Large intestine (tissue), 3 donors: Measurements from ENCODE around the gene ZNF69. TPM values are rescaled to one million over a fixed set of nuclear protein-coding genes. Genes with fewer than 3 reads are reported as not detected.
"Not testable (repeated sequence)": the region's sequence is repeated elsewhere in the genome, so short reads cannot be mapped to it uniquely, and the experiment has no call there.

Experiments used
- DNase-seq, 2 donors: peaks; one replicate each; pipeline versions ENCODE4 v3.0.0 to v3.0.0-alpha.2; 2013
- H3K27ac ChIP-seq: one replicate; pipeline ENCODE4 v1.5.1; 2013; ENCODE audit warnings: low read length
- H3K27me3 ChIP-seq: 2 replicates; pipeline ENCODE4 v1.6.1; 2013; ENCODE audit warnings: low read length; ENCODE audit not compliant: control insufficient read depth, insufficient read depth
- H3K36me3 ChIP-seq: 2 replicates; pipeline ENCODE4 v1.6.1; 2013; ENCODE audit warnings: low read length; ENCODE audit not compliant: control insufficient read depth, insufficient read depth
- H3K4me1 ChIP-seq: one replicate; pipeline ENCODE4 v1.6.1; 2013; ENCODE audit warnings: low read length; ENCODE audit not compliant: control insufficient read depth, insufficient read depth
- H3K4me3 ChIP-seq: one replicate; pipeline ENCODE4 v1.5.1; 2013; ENCODE audit warnings: low read length
- H3K9me3 ChIP-seq: one replicate; pipeline ENCODE4 v1.6.1; 2013; ENCODE audit warnings: mild to moderate bottlenecking, low read depth, low read length, moderate library complexity; ENCODE audit not compliant: control insufficient read depth
- WGBS: methylation state at CpG from one replicate; pipeline ENCODE4 v1.1.5; 2013; ENCODE audit warnings: low lambda C conversion rate; ENCODE audit not compliant: insufficient coverage; 5-methylcytosine and 5-hydroxymethylcytosine counted together
- polyA plus RNA-seq: library from polyadenylated mRNA; unstranded; fragments of 120-200 nt; gene quantifications from one replicate; pipeline ENCODE4 v1.2.1, GENCODE V29; 2013

ZNF69 gene
- polyA plus RNA-seq, 1 donor, result 28.3 TPM

DNA sequence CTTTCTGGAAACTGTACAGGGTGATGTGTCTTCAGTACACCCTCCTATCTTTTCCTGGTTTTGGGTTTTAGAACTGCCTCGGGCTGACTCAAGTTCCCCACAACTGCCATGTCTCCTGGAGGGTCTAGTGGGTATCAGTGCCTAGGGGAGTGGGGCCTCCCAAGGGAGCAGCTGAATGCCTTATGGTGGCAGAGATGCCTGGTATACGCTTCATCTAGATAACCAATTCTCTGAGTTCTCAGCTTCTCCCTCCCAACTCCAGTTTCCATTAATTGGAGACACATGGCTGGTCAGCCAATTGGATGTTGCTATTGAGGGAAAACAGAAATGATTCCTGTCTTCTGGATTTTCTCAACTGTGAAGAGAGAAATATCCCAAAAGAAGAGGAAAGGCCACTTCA lies 26.3 kb upstream of the ZNF69 start:
- no peaks in the 10 kb centered on the region for H3K27me3 ChIP-seq
- H3K9me3 ChIP-seq, result peaks cover 15% of the 10 kb centered on the region
- WGBS, result no CpG with 5 or more reads among the region's 2 CpGs
- H3K4me1 ChIP-seq, result peaks cover 12% of the 10 kb centered on the region
- no peak overlapping the region for H3K4me3 ChIP-seq
- H3K27ac ChIP-seq, result no peak overlapping the region
- H3K36me3 ChIP-seq, result peaks cover 2% of the 10 kb centered on the region
- DNase-seq, result no peak

DNA sequence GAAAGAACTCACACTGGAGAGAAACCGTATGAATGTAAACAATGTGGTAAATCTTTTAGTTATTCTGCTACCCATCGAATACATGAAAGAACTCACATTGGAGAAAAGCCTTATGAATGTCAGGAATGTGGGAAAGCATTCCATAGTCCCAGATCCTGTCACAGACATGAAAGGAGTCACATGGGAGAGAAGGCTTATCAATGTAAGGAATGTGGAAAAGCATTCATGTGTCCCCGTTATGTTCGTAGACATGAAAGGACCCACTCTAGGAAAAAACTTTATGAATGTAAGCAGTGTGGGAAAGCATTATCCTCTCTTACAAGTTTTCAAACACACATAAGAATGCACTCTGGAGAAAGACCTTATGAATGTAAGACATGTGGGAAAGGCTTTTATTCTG lies 19.8 kb upstream of the ZNF69 start:
- H3K27ac ChIP-seq, H3K27me3 ChIP-seq, DNase-seq, H3K4me1 ChIP-seq, H3K4me3 ChIP-seq: not testable (repeated sequence)
- Histone ChIP-seq H3K9me3 (peaks cover 30% of the 10 kb centered on the region), H3K36me3 (peaks cover 23% of the 10 kb centered on the region)
- 100% methylated on average over 1 of the region's 4 CpGs for WGBS

DNA sequence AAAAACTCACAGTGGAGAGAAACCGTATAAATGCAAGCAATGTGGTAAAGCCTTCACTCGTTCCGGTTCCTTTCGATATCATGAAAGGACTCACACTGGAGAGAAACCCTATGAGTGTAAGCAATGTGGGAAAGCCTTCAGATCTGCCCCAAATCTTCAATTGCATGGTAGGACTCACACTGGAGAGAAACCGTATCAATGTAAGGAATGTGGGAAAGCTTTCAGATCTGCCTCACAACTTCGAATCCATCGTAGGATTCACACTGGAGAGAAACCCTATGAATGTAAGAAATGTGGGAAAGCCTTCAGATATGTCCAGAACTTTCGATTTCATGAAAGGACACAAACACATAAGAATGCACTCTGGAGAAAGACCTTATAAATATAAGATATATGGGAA lies 19.4 kb upstream of the ZNF69 start:
- H3K27me3 ChIP-seq, result no peaks in the 10 kb centered on the region
- 100% methylated on average over 2 of the region's 8 CpGs for WGBS
- H3K4me1 ChIP-seq, result no peaks in the 10 kb centered on the region
- DNase-seq, result no peak
- H3K9me3 ChIP-seq, result peaks cover 28% of the 10 kb centered on the region
- H3K4me3 ChIP-seq, result no peak overlapping the region
- H3K27ac ChIP-seq, result no peak overlapping the region
- peaks cover 23% of the 10 kb centered on the region for H3K36me3 ChIP-seq

DNA sequence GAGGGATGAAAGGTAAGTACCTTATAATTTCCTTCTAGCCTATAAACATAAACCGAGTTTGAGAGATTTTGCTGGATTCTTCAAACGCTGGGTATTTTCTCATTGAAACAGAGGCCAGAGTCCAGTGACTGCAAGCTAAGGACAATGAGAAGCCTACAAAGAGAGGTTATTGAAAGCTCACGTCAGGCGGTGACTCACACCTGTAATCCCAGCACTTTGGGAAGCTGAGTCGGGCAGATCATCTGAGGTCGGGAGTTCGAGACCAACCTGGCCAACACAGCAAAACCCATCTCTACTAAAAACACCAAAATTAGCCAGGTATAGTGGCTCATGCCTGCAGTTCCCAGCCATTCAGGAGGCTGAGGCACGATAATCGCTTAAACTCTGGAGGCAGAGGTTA lies 15.0 kb upstream of the ZNF69 start:
- no CpG with 5 or more reads among the region's 9 CpGs for WGBS
- DNase-seq, result no peak
- Histone ChIP-seq H3K4me1 (no peaks in the 10 kb centered on the region), H3K4me3 (no peak overlapping the region), H3K27ac (no peak overlapping the region), H3K27me3 (no peaks in the 10 kb centered on the region), H3K36me3 (peaks cover 10% of the 10 kb centered on the region), H3K9me3 (peaks cover 18% of the 10 kb centered on the region)

- H3K27ac ChIP-seq, result no peak overlapping the region
- no peaks in the 10 kb centered on the region for H3K27me3 ChIP-seq
- DNase-seq, result no peak
- WGBS, result no CpG with 5 or more reads among the region's 1 CpG
- H3K9me3 ChIP-seq, result peaks cover 13% of the 10 kb centered on the region
- peaks cover 2% of the 10 kb centered on the region for H3K36me3 ChIP-seq
- H3K4me1 ChIP-seq, result no peaks in the 10 kb centered on the region
- H3K4me3 ChIP-seq, result no peak overlapping the region
These were observed 13.8 kb upstream of the ZNF69 start for GRCh38 chr19:11873762-11874161.

GRCh38 chr19:11879687-11880266 lies 7.8 kb upstream of the ZNF69 start:
- not testable (repeated sequence) for H3K27ac ChIP-seq, H3K4me3 ChIP-seq, H3K27me3 ChIP-seq, H3K4me1 ChIP-seq, DNase-seq, H3K9me3 ChIP-seq, H3K36me3 ChIP-seq
- WGBS, result no CpG with 5 or more reads among the region's 16 CpGs

DNA sequence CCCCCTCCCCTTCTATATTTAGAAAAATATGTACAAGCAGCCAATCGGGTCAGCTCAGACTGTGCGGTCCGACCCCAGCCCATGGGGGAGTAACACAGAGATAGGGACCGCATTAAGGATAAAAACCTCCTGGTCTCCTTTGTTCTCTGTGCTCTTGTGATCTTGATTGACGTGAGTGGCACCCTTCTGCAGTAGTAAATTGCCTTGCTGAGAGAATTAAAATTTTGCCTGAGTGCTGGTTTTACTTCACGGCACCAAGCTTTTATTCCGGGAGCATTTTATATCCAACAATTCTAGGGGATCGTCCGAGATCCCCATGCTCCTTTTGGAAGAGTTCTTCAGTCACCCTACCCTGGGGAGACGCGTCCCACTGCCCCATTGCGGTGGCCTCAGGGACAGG lies 7.0 kb upstream of the ZNF69 start:
- 83% methylated on average over 1 of the region's 12 CpGs for WGBS
- Histone ChIP-seq H3K9me3 (peaks cover 3% of the 10 kb centered on the region), H3K4me3 (no peak overlapping the region), H3K27ac (no peak overlapping the region), H3K36me3 (no peaks in the 10 kb centered on the region), H3K4me1 (no peaks in the 10 kb centered on the region), H3K27me3 (no peaks in the 10 kb centered on the region)
- DNase-seq, result no peak

DNA sequence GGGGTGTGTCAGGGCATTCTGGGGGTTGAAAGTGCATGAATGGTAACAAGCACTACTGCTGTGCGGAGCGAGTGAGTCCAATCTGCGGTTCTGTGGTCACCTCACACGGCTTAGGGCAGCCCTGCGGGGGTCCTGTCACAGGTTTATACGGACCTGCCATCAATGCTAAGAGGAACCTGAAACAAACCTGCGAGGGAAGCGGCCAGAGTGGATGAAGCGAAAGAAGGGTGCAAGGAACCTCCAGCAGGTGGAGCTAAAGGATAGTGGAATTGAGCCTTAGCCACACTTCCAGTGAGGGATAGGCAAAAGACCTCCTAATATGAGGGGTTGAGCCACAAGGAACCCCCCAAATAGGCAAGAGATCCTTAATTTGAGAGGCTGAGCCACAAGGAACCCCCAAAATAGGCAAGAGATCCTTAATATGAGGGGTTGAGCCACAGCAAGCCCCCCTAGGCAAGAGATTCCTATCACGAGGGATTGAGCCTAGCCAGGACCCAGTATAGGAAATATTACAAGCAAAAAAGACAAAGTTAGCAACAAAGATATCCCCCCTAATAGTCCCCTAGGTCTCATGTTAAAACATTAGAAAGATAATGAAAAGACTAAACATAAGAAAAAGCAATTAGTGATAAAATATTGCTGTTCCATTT lies 6.3 kb upstream of the ZNF69 start:
- Histone ChIP-seq H3K4me3 (no peak overlapping the region), H3K4me1 (no peaks in the 10 kb centered on the region), H3K27ac (no peak overlapping the region), H3K27me3 (no peaks in the 10 kb centered on the region), H3K36me3 (no peaks in the 10 kb centered on the region), H3K9me3 (peaks cover 6% of the 10 kb centered on the region)
- DNase-seq, result peak; percentile 33 to 57
- no CpG with 5 or more reads among the region's 10 CpGs for WGBS

GRCh38 chr19:11882606-11883005 lies 5.0 kb upstream of the ZNF69 start:
- Histone ChIP-seq H3K36me3 (no peaks in the 10 kb centered on the region), H3K4me1 (peaks cover 3% of the 10 kb centered on the region), H3K27me3 (no peaks in the 10 kb centered on the region), H3K4me3 (no peak overlapping the region), H3K27ac (no peak overlapping the region), H3K9me3 (peaks cover 7% of the 10 kb centered on the region)
- DNase-seq, result no peak
- 83% methylated on average over 2 of the region's 2 CpGs for WGBS

GRCh38 chr19:11887234-11887610 lies 360 bp upstream of the ZNF69 start:
- H3K4me3 ChIP-seq, result peak overlapping the region; percentile 71
- H3K4me1 ChIP-seq, result peaks cover 13% of the 10 kb centered on the region
- peak overlapping the region; percentile 93 for H3K27ac ChIP-seq
- peaks cover 12% of the 10 kb centered on the region for H3K9me3 ChIP-seq
- DNase-seq, result no peak
- no peaks in the 10 kb centered on the region for H3K27me3 ChIP-seq
- H3K36me3 ChIP-seq, result peaks cover 3% of the 10 kb centered on the region
- no CpG with 5 or more reads among the region's 7 CpGs for WGBS

DNA sequence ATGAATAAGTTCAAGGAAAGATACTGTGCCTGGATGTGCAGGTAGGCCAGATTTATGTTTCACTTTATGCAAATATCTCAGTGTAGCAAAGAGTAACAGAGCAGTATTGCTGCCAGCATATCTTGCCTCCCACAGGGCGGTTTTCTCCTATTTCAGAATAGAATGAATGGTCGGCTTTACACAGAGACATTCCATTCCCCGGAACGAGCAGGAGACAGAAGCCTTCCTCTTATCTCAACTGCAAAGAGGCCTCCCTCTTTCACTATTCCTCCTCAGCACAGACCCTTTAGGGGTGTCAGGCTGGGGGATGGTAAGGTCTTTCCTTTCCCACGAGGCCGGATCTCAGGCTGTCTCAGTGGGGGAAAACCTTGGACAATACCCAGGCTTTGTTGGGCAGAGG lies 2.3 kb downstream of the ZNF69 start:
- Histone ChIP-seq H3K36me3 (peaks cover 23% of the 10 kb centered on the region), H3K9me3 (peaks cover 25% of the 10 kb centered on the region), H3K4me1 (peaks cover 13% of the 10 kb centered on the region), H3K27ac (peak overlapping the region; percentile 93)
- not testable (repeated sequence) for H3K27me3 ChIP-seq, H3K4me3 ChIP-seq
- peak in 1 of 2 donors; percentile 37 for DNase-seq
- WGBS, result no CpG with 5 or more reads among the region's 6 CpGs
